Activated naive CD4-positive, alpha-beta T cell treated with anti-CD3 and anti-CD28 coated beads, Interleukin-2, amount 50 U/mL, for 24 hours (primary cell): Measurements from ENCODE around the gene LCE2B.
"Not testable (repeated sequence)": the region's sequence is repeated elsewhere in the genome, so short reads cannot be mapped to it uniquely, and the experiment has no call there.

Experiments used
- H3K27ac Mint-ChIP-seq: one replicate; pipeline ENCODE4 v1.8.0; 2021; ENCODE audit warnings: mild to moderate bottlenecking, mixed read lengths
- H3K27me3 Mint-ChIP-seq: one replicate; pipeline ENCODE4 v1.8.0; 2021; ENCODE audit warnings: mixed read lengths
- H3K36me3 Mint-ChIP-seq: one replicate; pipeline ENCODE4 v1.8.0; 2021; ENCODE audit warnings: mixed read lengths
- H3K4me1 Mint-ChIP-seq: one replicate; pipeline ENCODE4 v1.8.0; 2021; ENCODE audit warnings: mixed read lengths
- H3K4me3 Mint-ChIP-seq: one replicate; pipeline ENCODE4 v1.8.0; 2021; ENCODE audit warnings: mild to moderate bottlenecking, mixed read lengths
- H3K9me3 Mint-ChIP-seq: one replicate; pipeline ENCODE4 v1.8.0; 2021; ENCODE audit warnings: mixed read lengths

LCE2B gene, protein sequence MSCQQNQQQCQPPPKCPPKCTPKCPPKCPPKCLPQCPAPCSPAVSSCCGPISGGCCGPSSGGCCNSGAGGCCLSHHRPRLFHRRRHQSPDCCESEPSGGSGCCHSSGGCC

DNA sequence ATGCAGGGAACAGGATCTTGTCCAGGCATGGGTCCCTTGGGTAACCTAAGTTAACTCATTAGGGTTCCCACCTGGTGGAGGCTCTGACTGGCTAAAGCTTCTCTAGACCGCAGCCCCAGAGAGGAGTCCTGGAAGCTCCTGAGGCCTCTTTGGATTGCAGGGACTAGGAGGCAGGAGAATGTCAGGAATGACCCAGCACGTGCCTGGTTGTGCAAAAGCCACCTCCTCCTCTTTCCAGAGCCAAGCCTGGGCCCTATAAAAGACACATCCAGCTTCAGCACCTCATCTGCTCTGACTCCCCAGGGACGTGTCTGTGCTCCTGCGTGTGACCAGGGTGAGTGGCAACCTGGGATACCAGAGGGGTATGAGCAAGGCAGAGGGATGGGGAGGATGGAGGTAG lies at the start of gene LCE2B:
Gene LCE2B, plus strand, starts transcription at position 301 of the 400 bp plus-strand sequence. CDS start 721 bp downstream, outside the sequence.
- not testable (repeated sequence) for H3K9me3 Mint-ChIP-seq, H3K4me1 Mint-ChIP-seq, H3K27ac Mint-ChIP-seq, H3K36me3 Mint-ChIP-seq, H3K4me3 Mint-ChIP-seq
- H3K27me3 Mint-ChIP-seq: peaks cover 29% of the 10 kb centered on the region

DNA sequence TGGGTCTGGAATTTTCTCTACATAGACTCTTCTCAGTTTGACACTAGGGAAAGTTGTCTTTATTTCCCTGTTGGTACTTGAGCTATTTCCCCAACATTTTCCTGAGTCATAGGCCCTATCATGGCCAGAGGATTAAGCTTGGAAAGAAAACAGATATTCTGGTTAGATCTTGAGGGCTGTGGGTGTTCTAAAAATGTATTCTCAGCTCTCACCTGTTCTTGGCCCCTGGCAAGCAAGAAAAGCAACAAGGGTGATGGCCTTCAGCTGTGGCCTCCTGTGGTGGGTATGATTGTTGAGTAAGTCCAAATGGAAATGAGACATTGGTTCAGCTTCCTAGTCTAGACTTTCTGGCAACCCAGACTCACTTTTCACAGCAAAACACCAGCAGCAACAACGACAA lies 45.6 kb upstream of the LCE2B start:
- no peaks in the 10 kb centered on the region for H3K36me3 Mint-ChIP-seq
- no peaks in the 10 kb centered on the region for H3K4me1 Mint-ChIP-seq
- peaks cover 10% of the 10 kb centered on the region for H3K27me3 Mint-ChIP-seq
- peaks cover 8% of the 10 kb centered on the region for H3K9me3 Mint-ChIP-seq
- no peak overlapping the region for H3K4me3 Mint-ChIP-seq
- no peak overlapping the region for H3K27ac Mint-ChIP-seq

DNA sequence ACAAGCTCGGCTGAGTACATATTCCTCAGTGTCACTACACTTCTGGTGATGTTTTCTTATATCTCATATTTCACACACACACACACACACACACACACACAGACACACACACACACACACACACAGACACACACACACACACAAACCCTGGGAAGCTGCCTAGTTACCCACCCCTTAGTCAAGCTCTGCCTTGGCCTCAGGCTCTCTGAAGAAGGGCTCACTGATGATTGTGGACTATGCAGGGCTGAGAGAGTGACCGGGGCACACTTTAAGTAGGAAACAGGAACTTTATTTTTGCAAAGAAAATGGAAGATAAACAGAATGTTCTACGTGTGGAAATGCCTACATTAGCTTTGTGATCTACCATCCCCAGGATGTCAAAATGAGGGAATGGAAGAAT lies 42.0 kb upstream of the LCE2B start:
- H3K4me3 Mint-ChIP-seq: no peak overlapping the region
- H3K27ac Mint-ChIP-seq: no peak overlapping the region
- no peaks in the 10 kb centered on the region for H3K36me3 Mint-ChIP-seq
- no peaks in the 10 kb centered on the region for H3K4me1 Mint-ChIP-seq
- H3K9me3 Mint-ChIP-seq: peaks cover 8% of the 10 kb centered on the region
- H3K27me3 Mint-ChIP-seq: peaks cover 17% of the 10 kb centered on the region

DNA sequence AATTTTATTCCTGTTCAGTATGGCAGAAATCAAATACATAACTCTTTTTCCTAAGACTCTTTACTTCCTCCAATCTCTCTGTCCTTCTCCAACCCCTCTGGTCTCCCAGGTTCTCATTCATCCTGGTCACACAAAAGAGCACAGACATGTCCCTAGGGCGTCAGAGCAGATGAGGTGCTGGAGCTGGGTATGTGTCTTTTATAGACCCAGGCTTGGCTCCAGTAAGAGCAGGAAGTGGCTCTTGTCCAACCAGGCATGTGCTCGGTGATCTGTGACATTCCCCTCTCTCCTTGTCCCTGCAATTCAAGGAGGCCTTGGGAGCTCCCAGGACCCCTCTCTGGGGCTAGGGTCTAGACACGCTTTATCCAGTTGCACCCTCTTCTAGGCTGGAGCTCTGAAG lies 40.8 kb upstream of the LCE2B start:
- H3K4me3 Mint-ChIP-seq: no peak overlapping the region
- H3K27me3 Mint-ChIP-seq: peaks cover 18% of the 10 kb centered on the region
- no peak overlapping the region for H3K27ac Mint-ChIP-seq
- H3K36me3 Mint-ChIP-seq: no peaks in the 10 kb centered on the region
- no peaks in the 10 kb centered on the region for H3K9me3 Mint-ChIP-seq
- no peaks in the 10 kb centered on the region for H3K4me1 Mint-ChIP-seq

- Mint-ChIP-seq H3K36me3 (no peaks in the 10 kb centered on the region), H3K4me3 (no peak overlapping the region), H3K4me1 (no peaks in the 10 kb centered on the region), H3K27me3 (peaks cover 18% of the 10 kb centered on the region), H3K9me3 (no peaks in the 10 kb centered on the region), H3K27ac (no peak overlapping the region)
Measured at GRCh38 chr1:152646656-152647055, 39.3 kb upstream of the LCE2B start.

DNA sequence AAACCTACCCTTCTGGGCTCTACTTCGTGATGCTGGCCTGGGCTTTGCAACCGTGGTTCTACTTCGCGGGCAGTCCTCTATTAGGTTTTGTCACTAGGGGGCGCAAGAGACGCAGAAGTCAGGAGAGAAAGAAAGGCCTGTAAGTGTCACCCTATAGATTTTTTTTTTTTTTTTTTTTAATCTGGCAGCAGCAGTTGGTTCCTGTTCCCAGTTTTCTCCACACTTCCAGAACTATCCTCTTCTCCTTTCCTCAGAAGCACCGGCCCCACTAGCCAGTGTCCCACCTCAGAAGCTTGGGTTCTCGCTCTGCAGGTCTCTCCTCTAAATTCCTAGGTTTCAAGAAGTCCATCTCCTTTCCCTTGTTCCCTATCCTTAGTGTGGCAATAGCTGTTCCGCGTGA lies 31.8 kb upstream of the LCE2B start:
- Mint-ChIP-seq H3K4me3 (no peak overlapping the region), H3K36me3 (no peaks in the 10 kb centered on the region), H3K27ac (no peak overlapping the region), H3K27me3 (peaks cover 4% of the 10 kb centered on the region), H3K4me1 (no peaks in the 10 kb centered on the region), H3K9me3 (no peaks in the 10 kb centered on the region)

GRCh38 chr1:152656459-152656858 lies 29.5 kb upstream of the LCE2B start:
- H3K27me3 Mint-ChIP-seq: peaks cover 1% of the 10 kb centered on the region
- H3K9me3 Mint-ChIP-seq: no peaks in the 10 kb centered on the region
- no peak overlapping the region for H3K4me3 Mint-ChIP-seq
- no peaks in the 10 kb centered on the region for H3K36me3 Mint-ChIP-seq
- no peaks in the 10 kb centered on the region for H3K4me1 Mint-ChIP-seq
- H3K27ac Mint-ChIP-seq: no peak overlapping the region

DNA sequence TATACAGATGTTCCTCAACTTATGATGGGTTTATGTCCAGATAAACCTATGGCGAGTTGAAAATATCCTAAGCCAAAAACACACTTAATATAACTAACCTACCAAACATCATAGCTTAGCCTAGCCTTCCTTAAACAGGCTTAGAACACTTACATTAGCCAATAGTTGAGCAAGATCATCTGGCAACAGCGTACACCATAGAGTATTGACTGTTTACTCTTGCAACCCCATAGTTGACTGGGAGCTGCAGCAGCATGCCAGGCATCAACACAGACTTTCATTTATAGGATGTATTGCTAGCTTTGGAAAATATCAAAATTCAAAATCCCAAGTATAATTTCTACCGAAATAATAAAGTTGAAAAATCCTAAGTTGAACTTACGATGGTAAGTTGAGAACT lies 28.2 kb upstream of the LCE2B start:
- peaks cover 5% of the 10 kb centered on the region for H3K27me3 Mint-ChIP-seq

GRCh38 chr1:152658649-152659048 lies 27.3 kb upstream of the LCE2B start:
- H3K27ac Mint-ChIP-seq: no peak overlapping the region
- H3K9me3 Mint-ChIP-seq: no peaks in the 10 kb centered on the region
- H3K27me3 Mint-ChIP-seq: peaks cover 6% of the 10 kb centered on the region
- no peaks in the 10 kb centered on the region for H3K4me1 Mint-ChIP-seq
- H3K4me3 Mint-ChIP-seq: no peak overlapping the region
- no peaks in the 10 kb centered on the region for H3K36me3 Mint-ChIP-seq

More for the DNA sequence above, 28.2 kb upstream of the LCE2B start:
- Mint-ChIP-seq H3K4me1 (no peaks in the 10 kb centered on the region), H3K27ac (no peak overlapping the region), H3K9me3 (no peaks in the 10 kb centered on the region), H3K4me3 (no peak overlapping the region), H3K36me3 (no peaks in the 10 kb centered on the region)

GRCh38 chr1:152663098-152663497 lies 22.8 kb upstream of the LCE2B start, which contains the start of gene LCE2D:
TSS of gene LCE2D (plus strand) at chr1:152663380. CDS start at chr1:152664106, 726 bp downstream.
- H3K36me3 Mint-ChIP-seq: no peaks in the 10 kb centered on the region
- no peaks in the 10 kb centered on the region for H3K9me3 Mint-ChIP-seq
- peaks cover 7% of the 10 kb centered on the region for H3K27me3 Mint-ChIP-seq
- H3K27ac Mint-ChIP-seq: no peak within 1 kb of the TSS
- H3K4me1 Mint-ChIP-seq: no peaks in the 10 kb centered on the region
- H3K4me3 Mint-ChIP-seq: no peak within 1 kb of the TSS

GRCh38 chr1:152666171-152666570 lies 19.8 kb upstream of the LCE2B start:
- H3K27ac Mint-ChIP-seq, H3K36me3 Mint-ChIP-seq, H3K4me1 Mint-ChIP-seq, H3K4me3 Mint-ChIP-seq, H3K9me3 Mint-ChIP-seq: not testable (repeated sequence)
- H3K27me3 Mint-ChIP-seq: peaks cover 14% of the 10 kb centered on the region

DNA sequence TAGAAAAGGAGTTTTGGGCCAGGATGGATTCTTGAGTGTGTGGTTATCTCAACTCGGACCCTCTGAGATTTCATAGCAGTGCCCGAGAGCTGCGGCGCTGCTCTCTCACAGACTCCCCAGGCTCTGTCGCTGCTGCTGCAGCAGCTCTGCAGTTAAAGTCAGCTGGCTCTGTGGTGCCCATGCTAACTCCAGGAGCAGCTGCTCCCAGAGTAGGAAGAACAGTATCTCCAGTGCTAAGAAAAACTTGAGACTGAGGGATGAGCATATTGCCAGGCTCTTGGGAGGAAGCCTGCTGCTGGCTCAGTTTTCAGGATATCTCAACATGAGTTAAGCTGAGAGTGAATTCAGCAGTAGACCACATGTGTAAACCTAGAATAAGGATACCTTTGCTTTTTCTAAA lies 18.3 kb upstream of the LCE2B start:
- H3K4me3 Mint-ChIP-seq: no peak overlapping the region
- no peak overlapping the region for H3K27ac Mint-ChIP-seq
- no peaks in the 10 kb centered on the region for H3K4me1 Mint-ChIP-seq
- no peaks in the 10 kb centered on the region for H3K36me3 Mint-ChIP-seq
- peaks cover 13% of the 10 kb centered on the region for H3K27me3 Mint-ChIP-seq
- H3K9me3 Mint-ChIP-seq: no peaks in the 10 kb centered on the region

DNA sequence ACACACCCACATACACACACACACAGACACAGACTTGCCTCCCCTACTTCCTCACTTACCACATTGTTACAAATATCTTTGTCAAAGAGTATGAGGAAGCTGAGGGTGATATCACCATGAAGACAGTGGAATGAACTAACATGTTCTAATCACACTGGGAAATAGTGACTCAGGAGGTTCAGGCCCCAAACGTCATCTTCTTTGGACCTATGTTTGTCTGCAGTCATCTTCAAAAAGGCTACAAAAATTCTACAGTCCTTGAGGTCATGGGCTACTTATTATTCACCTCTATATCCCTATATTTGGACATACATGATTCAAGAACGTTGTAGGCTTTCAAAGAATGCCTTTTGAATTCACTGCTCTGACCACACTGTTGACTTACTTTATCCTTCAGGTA lies 12.9 kb upstream of the LCE2B start:
- Mint-ChIP-seq H3K27ac (no peak overlapping the region), H3K9me3 (no peaks in the 10 kb centered on the region), H3K4me1 (no peaks in the 10 kb centered on the region)

DNA sequence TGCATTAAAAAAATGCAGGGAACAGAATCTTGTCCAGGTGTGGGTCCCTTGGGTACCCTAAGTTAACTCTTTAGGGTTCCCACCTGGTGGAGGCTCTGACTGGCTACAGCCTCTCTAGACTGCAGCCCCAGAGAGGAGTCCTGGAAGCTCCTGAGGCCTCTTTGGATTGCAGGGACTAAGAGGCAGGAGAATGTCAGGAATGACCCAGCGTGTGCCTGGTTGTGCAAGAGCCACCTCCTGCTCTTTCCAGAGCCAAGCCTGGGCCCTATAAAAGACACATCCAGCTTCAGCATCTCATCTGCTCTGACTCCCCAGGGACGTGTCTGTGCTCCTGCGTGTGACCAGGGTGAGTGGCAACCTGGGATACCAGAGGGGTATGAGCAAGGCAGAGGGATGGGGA lies 10.9 kb upstream of the LCE2B start, which contains the start of gene LCE2C:
Gene LCE2C, plus strand, starts transcription at position 297 of the 400 bp plus-strand sequence. CDS start 737 bp downstream, outside the sequence.
- H3K4me3 Mint-ChIP-seq, H3K9me3 Mint-ChIP-seq, H3K36me3 Mint-ChIP-seq, H3K4me1 Mint-ChIP-seq, H3K27ac Mint-ChIP-seq: not testable (repeated sequence)
- peaks cover 16% of the 10 kb centered on the region for H3K27me3 Mint-ChIP-seq

More for the DNA sequence above, 12.9 kb upstream of the LCE2B start:
- Mint-ChIP-seq H3K27me3 (peaks cover 14% of the 10 kb centered on the region), H3K36me3 (no peaks in the 10 kb centered on the region), H3K4me3 (no peak overlapping the region)

DNA sequence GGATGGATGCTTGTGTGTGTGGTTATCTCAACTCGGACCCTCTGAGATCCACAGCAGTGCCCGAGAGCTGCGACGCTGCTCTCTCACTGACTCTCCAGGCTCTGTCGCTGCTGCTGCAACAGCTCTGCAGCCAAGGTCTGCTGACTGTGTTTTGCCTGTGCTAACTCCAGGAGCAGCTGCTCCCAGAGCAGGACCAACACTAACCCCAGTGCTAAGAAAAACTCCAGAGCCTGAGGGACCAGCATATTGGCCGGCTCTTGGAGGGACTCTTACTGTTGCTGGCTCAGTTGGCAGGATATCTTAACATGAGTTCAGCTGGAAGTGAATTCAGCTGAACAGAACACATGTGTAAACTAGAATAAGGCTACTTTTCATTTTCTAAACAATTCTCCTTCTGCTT lies 6.5 kb upstream of the LCE2B start:
- H3K27ac Mint-ChIP-seq: no peak overlapping the region
- peaks cover 18% of the 10 kb centered on the region for H3K27me3 Mint-ChIP-seq
- H3K36me3 Mint-ChIP-seq: no peaks in the 10 kb centered on the region

DNA sequence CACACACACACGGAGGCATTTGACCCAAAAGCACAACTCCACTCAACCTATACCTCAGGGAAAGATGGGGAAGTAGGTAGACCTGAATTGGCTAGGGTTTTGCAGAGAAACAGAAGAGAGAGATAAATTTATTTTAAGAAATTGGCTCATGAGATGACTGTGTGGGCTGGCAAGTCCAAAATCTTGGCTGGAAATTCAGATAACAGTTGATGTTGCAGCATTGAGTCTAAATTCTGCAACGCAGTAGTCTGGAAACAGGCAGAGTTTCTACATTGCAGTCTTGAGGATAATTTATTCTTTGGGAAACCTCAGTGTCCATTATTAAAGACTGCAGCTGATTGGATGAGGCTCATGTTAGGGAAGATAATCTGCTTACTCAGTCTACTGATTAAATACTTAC lies 4.3 kb upstream of the LCE2B start:
- peaks cover 16% of the 10 kb centered on the region for H3K27me3 Mint-ChIP-seq
- H3K36me3 Mint-ChIP-seq: no peaks in the 10 kb centered on the region
- H3K27ac Mint-ChIP-seq: no peak overlapping the region
- H3K4me1 Mint-ChIP-seq: no peaks in the 10 kb centered on the region
- no peaks in the 10 kb centered on the region for H3K9me3 Mint-ChIP-seq
- no peak overlapping the region for H3K4me3 Mint-ChIP-seq

More for the DNA sequence above, 6.5 kb upstream of the LCE2B start:
- Mint-ChIP-seq H3K4me3 (no peak overlapping the region), H3K9me3 (no peaks in the 10 kb centered on the region), H3K4me1 (no peaks in the 10 kb centered on the region)

GRCh38 chr1:152683846-152684245 lies 2.1 kb upstream of the LCE2B start:
- H3K4me3 Mint-ChIP-seq: no peak overlapping the region
- H3K27ac Mint-ChIP-seq: no peak overlapping the region
- no peaks in the 10 kb centered on the region for H3K9me3 Mint-ChIP-seq
- H3K4me1 Mint-ChIP-seq: no peaks in the 10 kb centered on the region
- no peaks in the 10 kb centered on the region for H3K36me3 Mint-ChIP-seq
- peaks cover 19% of the 10 kb centered on the region for H3K27me3 Mint-ChIP-seq
